Measurements from ENCODE around the gene SIDT2. TPM values are rescaled to one million over a fixed set of nuclear protein-coding genes. Genes with fewer than 3 reads are reported as not detected.

Gene SIDT2
- total RNA-seq, 1 donor from 2014 or later: 190 TPM

- no peaks in the 10 kb centered on the region for H3K9me3 ChIP-seq
- TF ChIP-seq CTCF (IDR thresholded peaks at IDR 0.05): no peak
- peak overlapping the region; percentile 77 for H3K27ac ChIP-seq
- DNase-seq (peak; percentile 26), ATAC-seq (peak in 1 of 2 donors; percentile 0)
- H3K4me1 ChIP-seq: peaks cover 26% of the 10 kb centered on the region
- intact Hi-C loops (cut with DNase I): no loop called here
- H3K4me3 ChIP-seq: peak overlapping the region; percentile 38
- no peaks in the 10 kb centered on the region for H3K27me3 ChIP-seq (ENCODE audit: low read depth)
- peaks cover 55% of the 10 kb centered on the region for H3K36me3 ChIP-seq
Observed at GRCh38 chr11:117199916-117200812, 21.6 kb downstream of the SIDT2 start.

- no peak for TF ChIP-seq CTCF (IDR thresholded peaks at IDR 0.05)
- Histone ChIP-seq H3K9me3 (no peaks in the 10 kb centered on the region), H3K27me3 (ENCODE audit: low read depth) (no peaks in the 10 kb centered on the region), H3K27ac (peak overlapping the region; percentile 77), H3K36me3 (peaks cover 51% of the 10 kb centered on the region), H3K4me3 (peak overlapping the region; percentile 38), H3K4me1 (peaks cover 30% of the 10 kb centered on the region)
- no peak for ATAC-seq
- no peak for DNase-seq
- intact Hi-C loops (cut with DNase I): no loop called here
Observed at GRCh38 chr11:117200813-117201657, 22.5 kb downstream of the SIDT2 start.

GRCh38 chr11:117201658-117202305 lies 23.2 kb downstream of the SIDT2 start:
- peaks cover 46% of the 10 kb centered on the region for H3K36me3 ChIP-seq
- peaks cover 30% of the 10 kb centered on the region for H3K4me1 ChIP-seq
- no peak for ATAC-seq
- H3K4me3 ChIP-seq: peak overlapping the region; percentile 38
- intact Hi-C loops (cut with DNase I): no loop called here
- no peaks in the 10 kb centered on the region for H3K27me3 ChIP-seq (ENCODE audit: low read depth)
- no peak for DNase-seq
- H3K27ac ChIP-seq: peak overlapping the region; percentile 77
- H3K9me3 ChIP-seq: no peaks in the 10 kb centered on the region
- no peak for TF ChIP-seq CTCF (IDR thresholded peaks at IDR 0.05)

GRCh38 chr11:117202386-117203068 lies 24.0 kb downstream of the SIDT2 start:
- Histone ChIP-seq H3K9me3 (no peaks in the 10 kb centered on the region), H3K36me3 (peaks cover 40% of the 10 kb centered on the region), H3K4me1 (peaks cover 30% of the 10 kb centered on the region), H3K4me3 (peak overlapping the region; percentile 38), H3K27me3 (ENCODE audit: low read depth) (no peaks in the 10 kb centered on the region), H3K27ac (peak overlapping the region; percentile 77)
- DNase-seq (no peak), ATAC-seq (no peak)
- TF ChIP-seq CTCF (IDR thresholded peaks at IDR 0.05): no peak
- intact Hi-C loops (cut with DNase I): no loop called here

GRCh38 chr11:117203069-117203407 lies 24.5 kb downstream of the SIDT2 start:
- Histone ChIP-seq H3K27ac (peak overlapping the region; percentile 77), H3K4me1 (peaks cover 25% of the 10 kb centered on the region), H3K4me3 (no peak overlapping the region), H3K9me3 (no peaks in the 10 kb centered on the region), H3K27me3 (ENCODE audit: low read depth) (no peaks in the 10 kb centered on the region), H3K36me3 (peaks cover 40% of the 10 kb centered on the region)
- no peak for TF ChIP-seq CTCF (IDR thresholded peaks at IDR 0.05)
- intact Hi-C loops (cut with DNase I): no loop called here
- no peak for DNase-seq
- no peak for ATAC-seq
